Mesenchymal stem cell (in vitro differentiated cells and primary cell): ENCODE measurements around the gene TMEM108.

ENCODE experiments used
- DNase-seq: peaks from one replicate; pipeline ENCODE4 v3.0.0-alpha.2; 2013
- H2AFZ ChIP-seq: one replicate; pipeline ENCODE4 v1.6.1; 2013; ENCODE audit warnings: low read depth, mild to moderate bottlenecking, control low read depth, inconsistent platforms, low read length, moderate library complexity
- H2AK5ac ChIP-seq: 2 replicates; pipeline ENCODE4 v1.6.1; 2013; ENCODE audit warnings: low read length, moderate library complexity, mild to moderate bottlenecking, inconsistent platforms; ENCODE audit not compliant: severe bottlenecking
- H2BK120ac ChIP-seq: one replicate; pipeline ENCODE4 v1.6.1; 2013; ENCODE audit warnings: low read depth, mild to moderate bottlenecking, inconsistent platforms, low read length, moderate library complexity
- H2BK12ac ChIP-seq, 2 experiments: one replicate each; pipeline ENCODE4 v1.6.1; 2013; ENCODE audit warnings: inconsistent platforms in 2 of 2, low read length in 2 of 2, mild to moderate bottlenecking in 2 of 2, moderate library complexity in 2 of 2, control low read depth in 1 of 2
- H2BK15ac ChIP-seq: one replicate; pipeline ENCODE4 v1.6.1; 2013; ENCODE audit warnings: mild to moderate bottlenecking, low read depth, inconsistent platforms; ENCODE audit not compliant: poor library complexity, severe bottlenecking
- H2BK5ac ChIP-seq: 2 replicates; pipeline ENCODE4 v1.6.1; 2013; ENCODE audit warnings: low read depth, mild to moderate bottlenecking, low read length, control low read depth, inconsistent platforms; ENCODE audit not compliant: poor library complexity, severe bottlenecking
- H3K14ac ChIP-seq, 2 experiments: one replicate each; pipeline ENCODE4 v1.6.1; 2013; ENCODE audit warnings: inconsistent platforms in 2 of 2, low read length in 2 of 2, control low read depth in 1 of 2, mild to moderate bottlenecking in 1 of 2, moderate library complexity in 1 of 2
- H3K18ac ChIP-seq, 2 experiments: one replicate each; pipeline ENCODE4 v1.6.1; 2013; ENCODE audit warnings: inconsistent platforms in 2 of 2, low read length in 2 of 2, control low read depth in 1 of 2, low read depth in 1 of 2, mild to moderate bottlenecking in 1 of 2
- H3K23ac ChIP-seq, 2 experiments: one replicate each; pipeline ENCODE4 v1.6.1; 2013; ENCODE audit warnings: inconsistent platforms in 2 of 2, low read length in 2 of 2, mild to moderate bottlenecking in 2 of 2, moderate library complexity in 2 of 2, control low read depth in 1 of 2
- H3K27ac ChIP-seq: 2 replicates; pipeline ENCODE4 v1.5.1; 2013; ENCODE audit warnings: mild to moderate bottlenecking, moderate library complexity, low read length, control low read depth, inconsistent platforms; ENCODE audit not compliant: poor library complexity, severe bottlenecking
- H3K27me3 ChIP-seq, 2 experiments: 2 replicates each; pipeline versions ENCODE4 v1.6.1 to v1.7.0; 2013; ENCODE audit warnings: low read length in 2 of 2, mild to moderate bottlenecking in 2 of 2, moderate library complexity in 2 of 2, control low read depth in 1 of 2, inconsistent platforms in 1 of 2; ENCODE audit not compliant: control insufficient read depth in 1 of 2, insufficient read depth in 1 of 2
- H3K36me3 ChIP-seq, 2 experiments: 2 replicates each; pipeline versions ENCODE4 v1.6.1 to v1.7.0; 2013; ENCODE audit warnings: low read length in 2 of 2, control low read depth in 1 of 2, inconsistent platforms in 1 of 2, low read depth in 1 of 2, mild to moderate bottlenecking in 1 of 2; ENCODE audit not compliant: insufficient read depth in 2 of 2, control insufficient read depth in 1 of 2
- H3K4ac ChIP-seq, 2 experiments: one replicate each; pipeline ENCODE4 v1.6.1; 2013; ENCODE audit warnings: inconsistent platforms in 2 of 2, low read length in 2 of 2, mild to moderate bottlenecking in 2 of 2, moderate library complexity in 2 of 2, control low read depth in 1 of 2, low read depth in 1 of 2
- H3K4me1 ChIP-seq: 2 replicates; pipeline ENCODE4 v1.6.1; 2013; ENCODE audit warnings: low read depth, low read length, control low read depth; ENCODE audit not compliant: control insufficient read depth, insufficient read depth
- H3K4me2 ChIP-seq: 2 replicates; pipeline ENCODE4 v1.6.1; 2013; ENCODE audit warnings: low read length, mild to moderate bottlenecking, inconsistent platforms; ENCODE audit not compliant: poor library complexity, severe bottlenecking
- H3K4me3 ChIP-seq, 2 experiments: 2 replicates each; pipeline versions ENCODE4 v1.5.1 to v1.7.0; 2013; ENCODE audit warnings: low read length in 2 of 2, mild to moderate bottlenecking in 2 of 2, control low read depth in 1 of 2, low read depth in 1 of 2; ENCODE audit not compliant: insufficient read depth in 1 of 2
- H3K79me1 ChIP-seq: replicated peaks from 2 replicates; pipeline ENCODE4 v1.6.1; 2013; ENCODE audit warnings: mild to moderate bottlenecking, control low read depth, low read length, inconsistent platforms; ENCODE audit not compliant: poor library complexity, severe bottlenecking
- H3K9ac ChIP-seq: 2 replicates; pipeline ENCODE4 v1.7.0; 2013; ENCODE audit warnings: mild to moderate bottlenecking, low read length, moderate library complexity
- H3K9me3 ChIP-seq: 2 replicates; pipeline ENCODE4 v1.7.0; 2013; ENCODE audit warnings: mild to moderate bottlenecking, low read length; ENCODE audit not compliant: control insufficient read depth
- H4K8ac ChIP-seq: one replicate; pipeline ENCODE4 v1.6.1; 2013; ENCODE audit warnings: inconsistent platforms, mild to moderate bottlenecking, low read length, moderate library complexity
- H4K91ac ChIP-seq: one replicate; pipeline ENCODE4 v1.6.1; 2013; ENCODE audit warnings: mild to moderate bottlenecking, low read length, inconsistent platforms
- WGBS: methylation state at CpG from one replicate; pipeline ENCODE4 v1.1.7; 2013; ENCODE audit warnings: mixed read lengths; 5-methylcytosine and 5-hydroxymethylcytosine counted together

Gene TMEM108

DNA sequence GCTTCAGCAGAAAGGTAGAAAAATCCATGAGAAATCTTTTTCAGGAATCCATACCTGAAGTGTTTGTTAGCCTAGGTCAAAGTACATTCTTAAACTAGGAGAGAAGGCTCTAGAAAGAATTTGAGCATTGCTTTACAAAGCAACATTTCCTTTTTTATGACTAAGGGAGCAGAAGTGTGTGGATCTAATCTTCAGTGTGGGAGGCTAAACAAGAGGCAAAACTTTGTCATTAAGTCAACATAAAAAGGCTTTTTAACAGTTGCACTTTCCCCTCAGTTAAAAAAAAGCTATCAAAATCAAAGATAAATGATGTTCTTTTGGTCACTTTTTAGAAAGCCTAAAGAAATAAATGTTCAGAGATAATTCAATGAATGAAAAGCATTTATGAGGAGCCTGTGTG lies 154.8 kb downstream of the TMEM108 start:
- no peaks in the 10 kb centered on the region for H3K27me3 ChIP-seq

GRCh38 chr3:133196527-133196926 lies 158.3 kb downstream of the TMEM108 start:
- H2BK120ac ChIP-seq: no peak overlapping the region
- H3K4me1 ChIP-seq: no peaks in the 10 kb centered on the region
- H3K14ac ChIP-seq: no peak overlapping the region
- H3K23ac ChIP-seq: no peak overlapping the region
- no peak overlapping the region for H3K4me2 ChIP-seq
- H3K4ac ChIP-seq: no peak overlapping the region
- no peak overlapping the region for H2AK5ac ChIP-seq
- WGBS: 78% methylated on average over 3 of the region's 3 CpGs
- H3K4me3 ChIP-seq: no peak overlapping the region
- H2BK5ac ChIP-seq: no peak overlapping the region
- no peaks in the 10 kb centered on the region for H3K79me1 ChIP-seq
- no peaks in the 10 kb centered on the region for H3K9me3 ChIP-seq
- no peak overlapping the region for H3K9ac ChIP-seq
- no peak overlapping the region for H4K91ac ChIP-seq
- no peak overlapping the region for H3K18ac ChIP-seq
- H2BK12ac ChIP-seq: no peak overlapping the region
- H2AFZ ChIP-seq: no peak overlapping the region
- H3K27ac ChIP-seq: no peak overlapping the region
- no peak for DNase-seq
- no peaks in the 10 kb centered on the region for H3K27me3 ChIP-seq
- no peaks in the 10 kb centered on the region for H3K36me3 ChIP-seq
- no peak overlapping the region for H2BK15ac ChIP-seq
- H4K8ac ChIP-seq: no peak overlapping the region

More for the DNA sequence above, 154.8 kb downstream of the TMEM108 start:
- no peaks in the 10 kb centered on the region for H3K79me1 ChIP-seq
- no peak overlapping the region for H2AFZ ChIP-seq
- H3K4me2 ChIP-seq: no peak overlapping the region
- no peak overlapping the region for H4K91ac ChIP-seq
- no peak overlapping the region for H2BK12ac ChIP-seq
- no peak overlapping the region for H2AK5ac ChIP-seq
- no peak overlapping the region for H3K18ac ChIP-seq
- H3K4me1 ChIP-seq: no peaks in the 10 kb centered on the region
- no peak overlapping the region for H3K4me3 ChIP-seq
- no peaks in the 10 kb centered on the region for H3K9me3 ChIP-seq
- H3K14ac ChIP-seq: no peak overlapping the region
- no peak overlapping the region for H4K8ac ChIP-seq
- no peak overlapping the region for H3K23ac ChIP-seq
- no peak overlapping the region for H3K4ac ChIP-seq
- H2BK15ac ChIP-seq: no peak overlapping the region
- H3K27ac ChIP-seq: no peak overlapping the region
- no peak overlapping the region for H2BK5ac ChIP-seq
- H3K9ac ChIP-seq: no peak overlapping the region
- H3K36me3 ChIP-seq: no peaks in the 10 kb centered on the region
- no peak for DNase-seq
- H2BK120ac ChIP-seq: no peak overlapping the region

DNA sequence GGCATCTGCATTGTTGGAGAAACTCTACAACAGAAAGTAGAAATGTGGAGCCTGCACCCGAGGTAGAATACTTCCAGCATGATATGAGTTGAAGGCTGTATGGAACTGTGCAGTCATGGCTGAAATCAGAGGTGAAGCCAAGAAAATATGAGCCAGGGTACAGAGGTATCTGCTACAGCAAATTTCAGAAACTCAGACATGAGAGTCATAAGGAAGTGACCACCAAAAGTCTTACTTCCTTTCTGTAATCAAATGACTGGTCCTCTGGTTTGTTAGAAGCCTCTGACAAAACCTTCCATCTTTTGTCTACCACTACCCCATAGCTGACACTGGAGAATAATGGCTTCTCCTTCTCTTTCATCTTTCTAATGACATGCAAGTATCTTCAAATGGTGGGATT lies 159.4 kb downstream of the TMEM108 start:
- Histone ChIP-seq H3K23ac (no peak overlapping the region), H3K79me1 (no peaks in the 10 kb centered on the region), H2AK5ac (no peak overlapping the region), H3K18ac (no peak overlapping the region), H4K91ac (no peak overlapping the region), H4K8ac (no peak overlapping the region), H3K9ac (no peak overlapping the region), H3K4me1 (no peaks in the 10 kb centered on the region), H2BK5ac (no peak overlapping the region), H3K14ac (no peak overlapping the region), H2BK120ac (no peak overlapping the region), H2BK12ac (no peak overlapping the region), H3K9me3 (no peaks in the 10 kb centered on the region), H3K4me3 (no peak overlapping the region), H3K27ac (no peak overlapping the region), H3K4me2 (no peak overlapping the region), H3K4ac (no peak overlapping the region), H3K27me3 (no peaks in the 10 kb centered on the region), H3K36me3 (no peaks in the 10 kb centered on the region), H2AFZ (no peak overlapping the region), H2BK15ac (no peak overlapping the region)
- 64% methylated on average over 1 of the region's 1 CpG for WGBS
- DNase-seq: no peak

- no peaks in the 10 kb centered on the region for H3K36me3 ChIP-seq
- 45% methylated on average over 5 of the region's 5 CpGs for WGBS
- no peaks in the 10 kb centered on the region for H3K27me3 ChIP-seq
- H3K4me2 ChIP-seq: no peak overlapping the region
- H3K9me3 ChIP-seq: no peaks in the 10 kb centered on the region
- no peak overlapping the region for H2AFZ ChIP-seq
- H3K23ac ChIP-seq: no peak overlapping the region
- no peak for DNase-seq
- no peak overlapping the region for H2AK5ac ChIP-seq
- H2BK120ac ChIP-seq: no peak overlapping the region
- H3K18ac ChIP-seq: no peak overlapping the region
- H4K8ac ChIP-seq: no peak overlapping the region
- no peak overlapping the region for H2BK15ac ChIP-seq
- H4K91ac ChIP-seq: no peak overlapping the region
- H2BK12ac ChIP-seq: no peak overlapping the region
- no peak overlapping the region for H3K14ac ChIP-seq
- no peaks in the 10 kb centered on the region for H3K4me1 ChIP-seq
- no peak overlapping the region for H3K4me3 ChIP-seq
- H3K79me1 ChIP-seq: no peaks in the 10 kb centered on the region
- H3K27ac ChIP-seq: no peak overlapping the region
- H3K4ac ChIP-seq: no peak overlapping the region
- no peak overlapping the region for H3K9ac ChIP-seq
- no peak overlapping the region for H2BK5ac ChIP-seq
Measured at GRCh38 chr3:133206921-133207320, 168.7 kb downstream of the TMEM108 start.
